ENCODE measurements around the gene SLFN12L. TPM values are rescaled to one million over a fixed set of nuclear protein-coding genes. Genes with fewer than 3 reads are reported as not detected.

SLFN12L gene
- total RNA-seq, 1 donor from 2014 or later, result 2.4 TPM

- no peak overlapping the region for H3K27ac Mint-ChIP-seq
- CTCF ChIA-PET, result interaction anchor here (1.9 kb wide), 1 partner anchor 9 kb away, joined by 6 read pairs; no protein-coding TSS in a partner anchor
- H3K36me3 Mint-ChIP-seq (ENCODE audit: low read depth), result no peaks in the 10 kb centered on the region
- intact Hi-C loops (cut with micrococcal nuclease), result no loop called here
- ATAC-seq (ENCODE audit: low read depth), result no peak
- peaks cover 4% of the 10 kb centered on the region for H3K27me3 Mint-ChIP-seq
- no peak for TF ChIP-seq CTCF (IDR thresholded peaks at IDR 0.05)
- H3K4me1 Mint-ChIP-seq, result peaks cover 15% of the 10 kb centered on the region
- H3K9me3 Mint-ChIP-seq, result no peaks in the 10 kb centered on the region
- DNase-seq, result no peak
- no peak overlapping the region for H3K4me3 Mint-ChIP-seq
- POLR2A ChIA-PET, result no interaction called here
Observed at GRCh38 chr17:35548208-35548810, 10.8 kb upstream of the SLFN12L start.

- no peaks in the 10 kb centered on the region for H3K36me3 Mint-ChIP-seq (ENCODE audit: low read depth)
- no peak for ATAC-seq (ENCODE audit: low read depth)
- intact Hi-C loops (cut with micrococcal nuclease), result no loop called here
- no peak for DNase-seq
- ChIA-PET POLR2A (no interaction called here), CTCF (no interaction called here)
- peaks cover 3% of the 10 kb centered on the region for H3K27me3 Mint-ChIP-seq
- no peaks in the 10 kb centered on the region for H3K9me3 Mint-ChIP-seq
- peaks cover 24% of the 10 kb centered on the region for H3K4me1 Mint-ChIP-seq
- H3K27ac Mint-ChIP-seq, result no peak overlapping the region
- TF ChIP-seq CTCF (IDR thresholded peaks at IDR 0.05), result no peak
- H3K4me3 Mint-ChIP-seq, result no peak overlapping the region
Observed at GRCh38 chr17:35546487-35546886, 9.0 kb upstream of the SLFN12L start.

GRCh38 chr17:35545150-35545549 lies 7.7 kb upstream of the SLFN12L start:
- no peak for DNase-seq
- POLR2A ChIA-PET, result no interaction called here
- TF ChIP-seq CTCF (IDR thresholded peaks at IDR 0.05), result no peak
- Mint-ChIP-seq H3K4me3 (no peak overlapping the region), H3K36me3 (ENCODE audit: low read depth) (no peaks in the 10 kb centered on the region), H3K9me3 (no peaks in the 10 kb centered on the region), H3K4me1 (peaks cover 35% of the 10 kb centered on the region), H3K27ac (no peak overlapping the region), H3K27me3 (no peaks in the 10 kb centered on the region)
- CTCF ChIA-PET, result interaction anchor here (1.1 kb wide), 1 partner anchor 232 kb away, joined by 3 read pairs; no protein-coding TSS in a partner anchor
- intact Hi-C loops (cut with micrococcal nuclease), result no loop called here
- ATAC-seq (ENCODE audit: low read depth), result no peak

- DNase-seq (no peak), ATAC-seq (ENCODE audit: low read depth) (no peak)
- intact Hi-C loops (cut with micrococcal nuclease), result no loop called here
- TF ChIP-seq CTCF (IDR thresholded peaks at IDR 0.05), result no peak
- no peak overlapping the region for H3K27ac Mint-ChIP-seq
- H3K27me3 Mint-ChIP-seq, result no peaks in the 10 kb centered on the region
- no peaks in the 10 kb centered on the region for H3K9me3 Mint-ChIP-seq
- H3K36me3 Mint-ChIP-seq (ENCODE audit: low read depth), result no peaks in the 10 kb centered on the region
- CTCF ChIA-PET, result interaction anchor here (1.9 kb wide), 1 partner anchor 11 kb away, joined by 6 read pairs; no protein-coding TSS in a partner anchor
- POLR2A ChIA-PET, result interaction anchor here (1.1 kb wide), 1 partner anchor 34 kb away, joined by 3 read pairs; no protein-coding TSS in a partner anchor
- H3K4me3 Mint-ChIP-seq, result no peak overlapping the region
- peaks cover 45% of the 10 kb centered on the region for H3K4me1 Mint-ChIP-seq
Observed at GRCh38 chr17:35543856-35544255, 6.4 kb upstream of the SLFN12L start.

- Mint-ChIP-seq H3K27ac (no peak overlapping the region), H3K9me3 (no peaks in the 10 kb centered on the region), H3K4me1 (peaks cover 46% of the 10 kb centered on the region), H3K27me3 (no peaks in the 10 kb centered on the region), H3K4me3 (no peak overlapping the region), H3K36me3 (ENCODE audit: low read depth) (no peaks in the 10 kb centered on the region)
- intact Hi-C loops (cut with micrococcal nuclease), result no loop called here
- no peak for TF ChIP-seq CTCF (IDR thresholded peaks at IDR 0.05)
- DNase-seq (no peak), ATAC-seq (ENCODE audit: low read depth) (no peak)
- POLR2A ChIA-PET, result interaction anchor here (3.1 kb wide), 1 partner anchor 36 kb away, joined by 22 read pairs; the partner anchor contains the start of gene PEX12
- CTCF ChIA-PET, result interaction anchor here (1.9 to 6.1 kb wide), 2 partner anchors 10 to 230 kb away, joined by 6 to 83 read pairs; no protein-coding TSS in a partner anchor
Observed at GRCh38 chr17:35542990-35543389, 5.5 kb upstream of the SLFN12L start.
